PC-9 (cell line): Measurements from ENCODE around the gene STARD4.

ENCODE experiments used
- CTCF ChIP-seq: fragments of 200-600 bp; sonication (generic); conservative IDR thresholded peaks from 2 replicates; pipeline ENCODE4 v1.6.1; 2017; ENCODE audit warnings: mixed run types, antibody characterized with exemption, mild to moderate bottlenecking, moderate library complexity
- EZH2 ChIP-seq: fragments of 200-600 bp; sonication (generic); IDR thresholded peaks from 2 replicates; pipeline ENCODE4 v1.8.0; 2017; ENCODE audit warnings: antibody characterized with exemption, low read depth

- TF ChIP-seq CTCF, result no peak
- no peak for TF ChIP-seq EZH2
Measured at GRCh38 chr5:111461255-111461671, 51.1 kb downstream of the STARD4 start.
